Panc1 (cell line): ENCODE results near the gene THADA. TPM values are rescaled to one million over a fixed set of nuclear protein-coding genes. Genes with fewer than 3 reads are reported as not detected.
A peak's percentile ranks its signal among the peaks of the same experiment; 100 is the strongest.

Experiments
- ATAC-seq: fragments of 200-7000 bp; cut with Tn5 transposase; 2 replicates; pipeline ENCODE4 v1.9.1; 2020; ENCODE audit warnings: mild to moderate bottlenecking, moderate library complexity
- BruUV-seq: library from RNA; stranded (reverse); fragments of 400-500 nt; replicated peaks from 2 replicates; lab custom pipeline; 2021; lab: Mats Ljungman, UMichigan
- CTCF ChIA-PET: fragments of 300-600 bp; sonication (Branson Sonifier 250); formaldehyde crosslinking; loops from one replicate; lab custom pipeline; 2022; ENCODE audit warnings: antibody characterized with exemption; lab: Charles Lee
- POLR2A ChIA-PET: fragments of 300-600 bp; sonication (Branson Sonifier 250); formaldehyde crosslinking; loops from one replicate; lab custom pipeline; 2022; ENCODE audit warnings: antibody characterized with exemption; lab: Charles Lee
- DNase-seq: peaks from one replicate; pipeline ENCODE4 v3.0.0-alpha.2; 2010; ENCODE audit warnings: low read depth, low spot score
- H3K27ac ChIP-seq: 2 replicates; pipeline ENCODE4 v1.5.1; 2011; ENCODE audit warnings: mild to moderate bottlenecking, low read length, inconsistent platforms
- H3K27me3 ChIP-seq: fragments of 200-500 bp; sonication (Bioruptor generic); 2 replicates; pipeline ENCODE4 v1.6.0; 2014; ENCODE audit warnings: low read length, inconsistent platforms; ENCODE audit not compliant: control insufficient read depth, insufficient read depth
- H3K36me3 ChIP-seq: fragments of 200-500 bp; sonication (Bioruptor generic); 2 replicates; pipeline ENCODE4 v1.5.1; 2014; ENCODE audit warnings: inconsistent platforms, mild to moderate bottlenecking, low read length, moderate library complexity; ENCODE audit not compliant: control insufficient read depth, insufficient read depth
- H3K4me1 ChIP-seq: 2 replicates; pipeline ENCODE4 v1.5.1; 2011; ENCODE audit warnings: inconsistent platforms, mild to moderate bottlenecking, low read length, moderate library complexity; ENCODE audit not compliant: control insufficient read depth, insufficient read depth
- H3K4me3 ChIP-seq, 2 experiments: 2 replicates each; pipeline ENCODE4 v1.5.1; 2011 to 2012; ENCODE audit warnings: low read depth in 2 of 2, low read length in 2 of 2, mild to moderate bottlenecking in 2 of 2, inconsistent platforms in 1 of 2, moderate library complexity in 1 of 2
- H3K9me3 ChIP-seq: fragments of 200-500 bp; sonication (Bioruptor generic); 2 replicates; pipeline ENCODE4 v1.5.1; 2014; ENCODE audit warnings: low read depth, mild to moderate bottlenecking, inconsistent platforms, low read length, moderate library complexity; ENCODE audit not compliant: control insufficient read depth, insufficient read depth
- POLR2AphosphoS5 ChIP-seq: IDR thresholded peaks from 2 replicates; pipeline ENCODE4 v1.6.1; 2012; ENCODE audit warnings: mild to moderate bottlenecking, low read depth, low read length, moderate library complexity
- SIN3A ChIP-seq: IDR thresholded peaks from 2 replicates; pipeline ENCODE4 v1.6.1; 2012; ENCODE audit warnings: low read depth, mild to moderate bottlenecking, low read length, moderate library complexity, borderline replicate concordance; ENCODE audit not compliant: insufficient read depth
- TCF7L2 ChIP-seq: IDR thresholded peaks from 2 replicates; pipeline ENCODE4 v1.6.1; 2011; ENCODE audit warnings: mild to moderate bottlenecking, low read depth, low read length, inconsistent platforms
- in situ Hi-C: cut with HindIII; loops from 2 replicates; pipeline ENCODE4 v1.10.0; 2016; ENCODE audit warnings: low sequenced_read_pairs, low pct_unique_long_range_greater_than_20kb
- intact Hi-C: fragments of 100-400 bp; cut with micrococcal nuclease; formaldehyde crosslinking; loops from one replicate; pipeline ENCODE4 v1.10.0; 2022; ENCODE audit not compliant: unreplicated experiment
- total RNA-seq: library from RNA; stranded (reverse); gene quantifications from one replicate; pipeline ENCODE4 v1.2.1, GENCODE V29; 2021; ENCODE audit not compliant: unreplicated experiment
- TF ChIP-seq, protein P1 (sequence below), 2 experiments: IDR thresholded peaks; 2 replicates each; pipeline ENCODE4 v1.6.1; 2011 to 2012; ENCODE audit warnings: low read depth in 2 of 2, control low read depth in 1 of 2, low read length in 1 of 2, mild to moderate bottlenecking in 1 of 2, moderate library complexity in 1 of 2; ENCODE audit not compliant: insufficient read depth in 1 of 2
- TF ChIP-seq, protein P2 (sequence below): fragments of 450-650 bp; IDR thresholded peaks from 2 replicates; pipeline ENCODE4 v1.5.1; 2017; ENCODE audit warnings: mild to moderate bottlenecking

THADA gene
- total RNA-seq, 1 experiment from 2014 or later, result 37.2 TPM

DNA sequence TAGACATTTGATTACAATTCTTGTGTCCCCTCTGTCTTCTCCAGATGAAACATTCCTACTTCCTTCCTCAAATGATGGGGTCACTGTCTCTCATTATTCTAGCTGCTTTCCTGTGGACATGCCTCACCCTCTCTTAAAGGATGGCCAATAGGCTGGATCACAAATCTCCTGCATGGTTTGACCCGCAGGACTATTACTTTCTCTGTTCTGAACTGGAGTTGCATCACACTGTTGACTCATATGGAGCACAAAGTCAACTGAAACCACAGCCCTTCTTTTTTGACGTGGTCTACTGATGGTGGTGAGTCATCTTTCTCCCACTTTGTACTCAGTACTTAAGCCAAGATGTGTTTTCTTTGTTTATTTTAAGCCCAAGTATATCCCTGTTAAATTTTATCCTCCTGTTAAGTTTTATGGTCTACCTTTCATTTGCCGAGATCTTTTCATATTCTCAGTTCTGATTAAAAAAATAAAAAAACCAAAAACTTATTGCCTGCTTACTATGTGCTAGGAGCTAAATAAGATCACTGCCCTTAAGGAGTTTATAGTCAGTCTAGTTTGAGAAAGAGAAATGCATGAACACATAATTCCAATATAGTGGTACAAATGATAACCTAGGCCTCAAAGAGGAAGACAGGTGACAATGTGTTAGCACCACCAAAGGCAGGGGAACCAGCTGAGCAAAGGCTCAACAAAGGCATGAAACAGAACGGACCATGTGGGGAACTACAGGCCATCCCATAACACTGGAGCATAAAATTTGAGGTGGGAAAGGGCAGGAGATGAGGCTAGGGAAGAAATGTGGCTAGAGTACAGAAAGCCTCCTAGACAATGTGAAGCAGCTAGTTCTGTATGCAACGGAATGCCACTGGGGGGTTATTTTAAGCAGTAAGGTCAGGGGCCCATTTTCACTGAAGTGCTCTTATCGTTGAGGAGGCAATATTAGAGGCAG, 301.8 kb downstream of the THADA start:
- ChIA-PET POLR2A (no interaction called here), CTCF (no interaction called here)
- intact Hi-C loops (no loop called here), in situ Hi-C loops (no loop called here)
- peak; percentile 87 for ATAC-seq
- Histone ChIP-seq H3K4me1 (peaks cover 6% of the 10 kb centered on the region), H3K4me3 (no peak overlapping the region), H3K27ac (peak overlapping the region; percentile 31; the same call in 1 of the 2 replicates), H3K36me3 (no peaks in the 10 kb centered on the region), H3K27me3 (no peaks in the 10 kb centered on the region), H3K9me3 (no peaks in the 10 kb centered on the region)
- DNase-seq, result peak; percentile 69
- TF ChIP-seq, protein P1, sequence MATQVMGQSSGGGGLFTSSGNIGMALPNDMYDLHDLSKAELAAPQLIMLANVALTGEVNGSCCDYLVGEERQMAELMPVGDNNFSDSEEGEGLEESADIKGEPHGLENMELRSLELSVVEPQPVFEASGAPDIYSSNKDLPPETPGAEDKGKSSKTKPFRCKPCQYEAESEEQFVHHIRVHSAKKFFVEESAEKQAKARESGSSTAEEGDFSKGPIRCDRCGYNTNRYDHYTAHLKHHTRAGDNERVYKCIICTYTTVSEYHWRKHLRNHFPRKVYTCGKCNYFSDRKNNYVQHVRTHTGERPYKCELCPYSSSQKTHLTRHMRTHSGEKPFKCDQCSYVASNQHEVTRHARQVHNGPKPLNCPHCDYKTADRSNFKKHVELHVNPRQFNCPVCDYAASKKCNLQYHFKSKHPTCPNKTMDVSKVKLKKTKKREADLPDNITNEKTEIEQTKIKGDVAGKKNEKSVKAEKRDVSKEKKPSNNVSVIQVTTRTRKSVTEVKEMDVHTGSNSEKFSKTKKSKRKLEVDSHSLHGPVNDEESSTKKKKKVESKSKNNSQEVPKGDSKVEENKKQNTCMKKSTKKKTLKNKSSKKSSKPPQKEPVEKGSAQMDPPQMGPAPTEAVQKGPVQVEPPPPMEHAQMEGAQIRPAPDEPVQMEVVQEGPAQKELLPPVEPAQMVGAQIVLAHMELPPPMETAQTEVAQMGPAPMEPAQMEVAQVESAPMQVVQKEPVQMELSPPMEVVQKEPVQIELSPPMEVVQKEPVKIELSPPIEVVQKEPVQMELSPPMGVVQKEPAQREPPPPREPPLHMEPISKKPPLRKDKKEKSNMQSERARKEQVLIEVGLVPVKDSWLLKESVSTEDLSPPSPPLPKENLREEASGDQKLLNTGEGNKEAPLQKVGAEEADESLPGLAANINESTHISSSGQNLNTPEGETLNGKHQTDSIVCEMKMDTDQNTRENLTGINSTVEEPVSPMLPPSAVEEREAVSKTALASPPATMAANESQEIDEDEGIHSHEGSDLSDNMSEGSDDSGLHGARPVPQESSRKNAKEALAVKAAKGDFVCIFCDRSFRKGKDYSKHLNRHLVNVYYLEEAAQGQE (IDR thresholded peaks at IDR 0.05; ENCODE audit: insufficient read depth in 1 of 2, low read depth in 2 of 2, low read length in 1 of 2), result no peak
- TF ChIP-seq POLR2AphosphoS5 (no peak), SIN3A (no peak), TCF7L2 (no peak)
- TF ChIP-seq, protein P2, sequence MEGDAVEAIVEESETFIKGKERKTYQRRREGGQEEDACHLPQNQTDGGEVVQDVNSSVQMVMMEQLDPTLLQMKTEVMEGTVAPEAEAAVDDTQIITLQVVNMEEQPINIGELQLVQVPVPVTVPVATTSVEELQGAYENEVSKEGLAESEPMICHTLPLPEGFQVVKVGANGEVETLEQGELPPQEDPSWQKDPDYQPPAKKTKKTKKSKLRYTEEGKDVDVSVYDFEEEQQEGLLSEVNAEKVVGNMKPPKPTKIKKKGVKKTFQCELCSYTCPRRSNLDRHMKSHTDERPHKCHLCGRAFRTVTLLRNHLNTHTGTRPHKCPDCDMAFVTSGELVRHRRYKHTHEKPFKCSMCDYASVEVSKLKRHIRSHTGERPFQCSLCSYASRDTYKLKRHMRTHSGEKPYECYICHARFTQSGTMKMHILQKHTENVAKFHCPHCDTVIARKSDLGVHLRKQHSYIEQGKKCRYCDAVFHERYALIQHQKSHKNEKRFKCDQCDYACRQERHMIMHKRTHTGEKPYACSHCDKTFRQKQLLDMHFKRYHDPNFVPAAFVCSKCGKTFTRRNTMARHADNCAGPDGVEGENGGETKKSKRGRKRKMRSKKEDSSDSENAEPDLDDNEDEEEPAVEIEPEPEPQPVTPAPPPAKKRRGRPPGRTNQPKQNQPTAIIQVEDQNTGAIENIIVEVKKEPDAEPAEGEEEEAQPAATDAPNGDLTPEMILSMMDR, result no peak
- BruUV-seq, result no TSS peak

DNA sequence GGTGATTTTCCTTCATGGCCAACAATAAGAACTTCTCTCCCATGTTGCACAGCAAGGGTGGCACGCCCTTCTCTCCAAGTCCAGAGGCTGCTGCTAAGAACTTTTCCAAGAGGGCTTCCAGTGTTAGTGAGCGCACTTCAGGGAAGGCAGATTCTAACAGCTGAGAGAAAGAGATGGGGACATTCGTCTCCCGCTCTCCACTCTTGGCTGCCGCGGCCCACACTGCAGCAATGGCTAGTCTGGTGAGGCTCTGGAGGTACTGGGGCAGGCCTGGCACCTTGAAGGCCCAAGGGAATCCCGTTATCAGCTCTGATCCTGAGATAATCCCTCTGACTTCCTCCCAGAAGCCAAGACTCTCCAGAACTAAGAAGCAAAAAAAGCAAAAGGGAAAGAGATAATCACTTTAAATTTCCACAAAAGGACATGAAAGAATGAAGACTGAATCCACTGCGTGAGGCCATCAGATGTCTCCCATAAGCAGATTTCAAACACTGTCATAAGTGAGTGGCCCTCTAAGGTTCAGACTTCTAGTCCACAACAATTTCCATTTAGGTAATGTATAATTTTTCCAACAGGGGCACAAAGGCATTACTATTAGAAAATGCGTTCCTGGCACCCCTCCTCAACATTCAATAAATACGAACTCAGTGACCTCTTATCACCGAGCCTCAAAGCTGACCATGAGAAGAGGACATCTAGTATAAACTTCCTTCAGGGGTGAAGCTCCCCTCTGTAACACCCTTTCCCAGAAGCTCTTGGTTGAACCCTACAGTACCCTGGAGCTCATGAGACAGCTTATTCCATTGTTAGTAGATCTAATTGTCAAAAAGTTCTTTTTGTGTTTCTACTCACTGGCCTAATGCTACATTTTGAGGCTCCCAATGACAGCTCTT, 302.7 kb downstream of the THADA start:
- ATAC-seq, result no peak

More for the DNA sequence above, 302.7 kb downstream of the THADA start:
- Histone ChIP-seq H3K27me3 (no peaks in the 10 kb centered on the region), H3K4me3 (no peak overlapping the region), H3K36me3 (no peaks in the 10 kb centered on the region), H3K27ac (peak overlapping the region; percentile 31; the same call in 1 of the 2 replicates), H3K9me3 (no peaks in the 10 kb centered on the region), H3K4me1 (no peaks in the 10 kb centered on the region; the same call in 1 of the 2 replicates)
- CTCF ChIA-PET, result no interaction called here
- intact Hi-C loops (no loop called here), in situ Hi-C loops (no loop called here)
- no TSS peak for BruUV-seq
- TF ChIP-seq TCF7L2 (no peak), SIN3A (no peak), POLR2AphosphoS5 (no peak)
- TF ChIP-seq, protein P1 (IDR thresholded peaks at IDR 0.05; ENCODE audit: insufficient read depth in 1 of 2, low read depth in 2 of 2, low read length in 1 of 2), result no peak
- TF ChIP-seq, protein P2, result no peak
- POLR2A ChIA-PET, result no interaction called here
- DNase-seq, result no peak
